Measurements from ENCODE around the gene SLC4A1AP.
"Not testable (repeated sequence)": the region's sequence is repeated elsewhere in the genome, so short reads cannot be mapped to it uniquely, and the experiment has no call there.

The SLC4A1AP gene, protein sequence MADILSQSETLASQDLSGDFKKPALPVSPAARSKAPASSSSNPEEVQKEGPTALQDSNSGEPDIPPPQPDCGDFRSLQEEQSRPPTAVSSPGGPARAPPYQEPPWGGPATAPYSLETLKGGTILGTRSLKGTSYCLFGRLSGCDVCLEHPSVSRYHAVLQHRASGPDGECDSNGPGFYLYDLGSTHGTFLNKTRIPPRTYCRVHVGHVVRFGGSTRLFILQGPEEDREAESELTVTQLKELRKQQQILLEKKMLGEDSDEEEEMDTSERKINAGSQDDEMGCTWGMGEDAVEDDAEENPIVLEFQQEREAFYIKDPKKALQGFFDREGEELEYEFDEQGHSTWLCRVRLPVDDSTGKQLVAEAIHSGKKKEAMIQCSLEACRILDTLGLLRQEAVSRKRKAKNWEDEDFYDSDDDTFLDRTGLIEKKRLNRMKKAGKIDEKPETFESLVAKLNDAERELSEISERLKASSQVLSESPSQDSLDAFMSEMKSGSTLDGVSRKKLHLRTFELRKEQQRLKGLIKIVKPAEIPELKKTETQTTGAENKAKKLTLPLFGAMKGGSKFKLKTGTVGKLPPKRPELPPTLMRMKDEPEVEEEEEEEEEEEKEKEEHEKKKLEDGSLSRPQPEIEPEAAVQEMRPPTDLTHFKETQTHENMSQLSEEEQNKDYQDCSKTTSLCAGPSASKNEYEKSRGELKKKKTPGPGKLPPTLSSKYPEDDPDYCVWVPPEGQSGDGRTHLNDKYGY

DNA sequence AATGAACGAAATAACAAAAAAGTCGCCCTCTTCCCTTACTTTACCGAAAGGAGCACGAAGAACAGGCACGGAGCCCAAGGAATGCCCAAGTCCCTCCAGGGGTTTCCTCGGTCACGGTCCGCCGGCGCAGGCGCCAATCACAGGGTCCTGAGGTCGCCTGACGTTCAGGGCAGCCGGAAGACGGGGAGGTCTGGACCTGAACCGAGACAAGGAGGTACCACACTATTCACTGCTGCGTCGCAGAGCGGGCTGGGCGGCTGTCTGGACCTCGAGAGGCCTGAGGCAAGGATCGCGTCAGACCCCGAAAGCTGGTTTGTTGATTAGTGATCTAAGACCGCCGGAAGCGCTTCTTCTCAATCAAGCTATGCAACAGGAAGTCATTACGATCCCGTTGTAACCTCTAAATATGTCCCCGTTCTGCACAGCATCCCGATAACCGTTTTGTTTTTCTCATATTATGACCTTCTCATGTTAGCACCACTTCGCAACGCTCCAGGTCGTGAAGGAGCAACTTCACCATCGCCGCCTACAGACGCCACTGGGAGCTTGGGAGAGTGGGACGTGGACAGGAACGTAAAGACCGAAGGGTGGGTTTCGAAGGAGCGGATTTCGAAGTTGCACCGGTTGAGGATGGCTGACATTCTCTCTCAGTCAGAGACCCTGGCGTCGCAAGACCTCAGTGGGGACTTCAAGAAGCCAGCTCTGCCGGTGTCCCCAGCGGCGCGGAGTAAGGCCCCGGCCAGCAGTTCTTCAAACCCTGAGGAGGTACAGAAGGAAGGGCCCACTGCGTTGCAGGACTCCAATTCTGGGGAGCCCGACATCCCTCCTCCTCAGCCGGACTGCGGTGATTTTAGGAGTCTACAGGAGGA is at the start of gene SLC4A1AP, which contains the start of gene SUPT7L:
Gene SLC4A1AP, plus strand, starts transcription at position 605 of the 869 bp plus-strand sequence. Its CDS starts 26 bp downstream, at position 631.
Gene SUPT7L, minus strand, starts transcription at position 330 of the 869 bp plus-strand sequence. CDS start 1,422 bp downstream, outside the sequence.
- peak; percentile 63 to 92 (median 80) for DNase-seq
- intact Hi-C loops (cut with DNase I), result no loop called here

DNA sequence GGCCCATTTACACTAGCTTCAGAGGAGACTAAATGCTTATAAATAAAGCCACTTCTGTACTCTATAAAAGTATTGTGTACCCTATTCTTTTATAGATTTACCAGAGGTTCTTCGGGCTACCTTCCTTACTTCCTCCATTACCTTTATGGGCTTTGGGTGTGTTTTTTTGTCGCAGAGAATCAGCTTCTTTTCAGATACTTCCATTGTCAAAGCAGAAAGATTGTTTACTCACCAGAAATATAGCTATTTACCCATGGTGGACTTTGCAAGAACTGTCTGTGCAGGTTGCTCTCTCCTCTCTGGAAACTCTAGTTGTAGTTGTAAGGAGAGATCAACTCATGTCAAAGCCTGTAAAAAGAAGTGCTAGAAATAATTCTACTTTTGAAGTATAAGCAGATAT is 49.7 kb upstream of the SLC4A1AP start:
- intact Hi-C loops (cut with DNase I), result no loop called here
- no peak for DNase-seq

DNA sequence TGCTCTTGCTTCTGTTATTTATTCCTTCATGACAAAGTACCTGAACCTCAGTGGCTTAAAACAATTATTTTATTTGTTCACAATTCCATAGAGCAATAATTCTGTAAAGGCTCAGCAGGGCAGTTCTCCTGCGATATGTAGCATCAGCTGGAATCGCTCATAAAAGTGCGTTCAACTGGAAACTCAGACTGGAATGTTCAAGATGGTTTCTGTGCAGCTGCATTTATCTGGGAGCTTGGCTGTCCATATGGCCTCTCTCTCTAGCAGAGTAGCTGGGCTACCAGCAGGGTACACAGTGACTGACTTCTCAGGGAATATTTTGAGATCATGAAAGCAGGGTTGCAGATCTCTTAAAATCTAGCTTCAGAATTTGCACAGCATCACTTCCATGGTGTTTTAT is 48.4 kb upstream of the SLC4A1AP start:
- DNase-seq, result no peak
- intact Hi-C loops (cut with DNase I), result no loop called here

DNA sequence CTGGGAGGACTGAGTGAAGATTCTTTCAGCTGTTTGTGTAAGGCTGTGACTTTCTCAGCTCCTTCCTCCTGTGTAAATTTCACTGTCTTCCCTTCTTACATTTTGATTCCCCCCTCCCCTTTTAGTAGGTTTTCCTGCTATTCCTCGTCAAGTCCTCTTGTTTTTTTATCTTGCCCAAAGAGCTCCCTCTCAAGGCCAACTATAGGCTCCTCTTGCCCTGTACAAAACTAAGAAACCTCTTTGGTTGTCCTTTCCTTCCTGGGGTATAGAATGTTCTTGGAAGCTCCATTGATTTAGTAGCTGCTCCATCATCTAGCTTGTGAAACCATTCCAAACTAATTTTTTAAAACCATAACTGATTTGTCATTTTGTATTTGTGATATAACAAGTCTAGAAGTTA is 42.2 kb upstream of the SLC4A1AP start:
- intact Hi-C loops (cut with DNase I), result no loop called here
- DNase-seq, result no peak

DNA sequence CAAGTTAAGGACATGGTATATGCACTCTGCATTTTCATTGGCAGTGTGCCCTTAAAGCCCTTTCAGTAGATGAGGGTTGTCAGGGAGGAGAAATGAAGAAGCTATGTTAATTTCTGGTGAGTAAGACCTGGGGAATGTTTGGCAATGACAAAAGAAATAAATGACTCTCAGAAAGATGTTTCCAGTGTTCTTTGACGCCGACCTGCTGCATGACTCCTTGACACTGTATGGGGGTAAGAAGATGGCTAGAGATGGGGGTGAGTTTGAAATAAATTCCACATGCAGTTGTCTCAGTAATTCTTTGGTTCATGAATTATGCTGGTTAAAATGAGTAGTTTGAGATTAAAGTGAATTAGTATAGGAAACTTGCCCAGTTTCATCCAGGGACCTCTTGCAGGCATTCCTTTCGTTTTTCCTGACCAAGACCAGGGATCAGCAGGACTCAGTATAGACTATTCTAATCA is 40.7 kb upstream of the SLC4A1AP start:
- no peak for DNase-seq
- intact Hi-C loops (cut with DNase I), result no loop called here

DNA sequence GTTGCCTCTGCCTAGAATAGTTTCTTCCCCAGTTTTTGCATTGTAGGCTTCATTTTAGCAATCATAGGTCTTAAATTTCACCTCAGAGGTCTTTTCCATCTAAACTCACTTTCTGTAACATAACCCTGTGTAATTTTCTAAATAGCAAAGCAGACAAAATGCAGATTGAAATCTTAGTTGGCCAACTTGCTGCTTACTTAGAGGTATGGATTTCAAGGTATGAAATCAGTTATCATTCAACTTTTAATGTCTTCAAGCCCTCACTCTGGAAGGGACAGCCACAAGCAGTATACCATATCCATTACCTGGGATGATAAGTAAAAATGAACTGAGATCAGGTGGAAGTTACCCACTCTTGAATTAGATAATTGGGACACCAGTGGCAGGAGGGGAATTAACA is 38.7 kb upstream of the SLC4A1AP start:
- intact Hi-C loops (cut with DNase I), result loop anchor here (5.0 kb wide), 1 partner anchor 43 kb away; the partner anchor contains the start of gene ZNF512
- no peak for DNase-seq

DNA sequence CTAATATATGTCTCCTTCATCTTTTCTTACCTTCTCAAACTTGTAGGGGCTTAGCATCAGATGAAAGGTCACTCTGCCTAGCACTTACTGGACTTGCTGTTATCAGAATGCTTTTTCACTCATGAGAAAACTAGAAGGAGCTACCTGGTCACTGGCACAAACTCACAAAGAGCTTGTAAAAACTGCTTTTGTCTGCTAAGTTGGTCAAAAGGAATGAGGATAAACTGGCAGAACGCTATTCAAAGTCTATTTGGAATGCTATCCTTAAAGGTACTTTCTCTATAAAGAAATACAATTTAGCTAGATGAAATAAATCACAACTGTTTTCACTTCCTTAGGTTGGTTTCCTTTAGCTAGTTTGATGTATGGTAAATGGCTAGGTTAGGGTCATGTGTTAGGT is 37.4 kb upstream of the SLC4A1AP start:
- DNase-seq, result not testable (repeated sequence)
- intact Hi-C loops (cut with DNase I), result loop anchor here (5.0 kb wide), 1 partner anchor 44 kb away; the partner anchor contains the start of gene ZNF512

DNA sequence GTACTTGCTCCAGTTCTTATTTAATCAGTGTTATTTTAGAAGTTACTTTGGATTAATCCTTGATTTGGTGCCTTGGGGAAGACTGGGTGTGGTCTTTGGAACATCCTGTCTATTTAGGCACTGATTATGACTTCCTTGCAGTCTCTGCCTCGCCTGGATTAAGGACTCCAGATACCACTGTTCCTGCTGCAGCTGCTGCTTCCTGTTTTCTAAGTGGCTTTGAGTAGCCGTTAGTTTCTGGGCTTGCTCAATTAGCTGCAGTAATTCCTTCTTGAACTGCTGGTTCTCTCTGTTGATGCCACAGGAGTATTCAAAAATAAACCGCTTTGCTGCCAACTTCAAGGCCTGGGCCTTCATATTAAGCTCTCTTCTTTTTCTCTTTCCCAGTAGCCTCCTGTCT is 36.8 kb upstream of the SLC4A1AP start:
- peak in 1 of 42 donors; percentile 4 for DNase-seq
- intact Hi-C loops (cut with DNase I), result loop anchor here (5.0 kb wide), 1 partner anchor 45 kb away; the partner anchor contains the start of gene ZNF512

DNA sequence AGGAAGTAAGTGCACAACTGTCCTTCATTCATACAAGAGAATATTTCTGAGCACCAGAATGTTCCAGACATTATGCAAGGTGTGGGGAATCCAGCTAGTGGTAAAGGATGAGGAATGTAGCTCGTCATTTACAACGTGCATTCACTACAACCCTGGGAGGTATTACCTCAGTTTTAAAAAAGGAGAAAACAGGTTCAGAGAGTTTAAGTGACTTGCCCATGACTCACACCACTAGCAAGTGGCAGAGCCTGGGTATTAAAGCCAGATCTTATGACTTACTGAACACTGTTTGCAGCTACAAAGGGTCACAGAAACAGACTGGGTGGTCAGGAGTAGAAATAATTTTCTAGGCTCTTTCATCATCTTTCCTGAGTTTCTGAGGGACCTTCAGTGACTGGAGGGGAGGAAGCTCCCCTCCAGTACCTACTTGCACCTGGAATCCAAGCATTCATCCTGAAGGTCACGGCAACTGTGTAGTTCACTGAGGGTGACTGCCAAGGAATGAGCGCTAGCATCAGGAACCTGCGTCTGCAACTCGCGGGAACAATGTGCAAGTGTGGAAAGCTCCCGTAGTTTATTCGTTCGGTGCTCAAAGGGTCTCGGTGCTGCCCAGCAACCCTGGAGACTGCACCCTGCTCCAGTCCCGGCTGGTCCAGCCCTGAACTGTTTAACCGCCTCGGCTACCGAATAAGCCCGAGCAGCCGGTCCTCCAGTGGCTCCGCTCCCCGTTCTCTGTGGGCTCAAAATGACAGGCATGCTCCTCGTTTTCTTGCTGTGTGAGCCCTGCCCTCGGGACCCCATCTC is 35.5 kb upstream of the SLC4A1AP start:
- DNase-seq, result peak in 15 of 42 donors; percentile 4 to 46 (median 17)
- intact Hi-C loops (cut with DNase I), result loop anchor here (5.0 kb wide), 1 partner anchor 46 kb away; the partner anchor contains the start of gene ZNF512

DNA sequence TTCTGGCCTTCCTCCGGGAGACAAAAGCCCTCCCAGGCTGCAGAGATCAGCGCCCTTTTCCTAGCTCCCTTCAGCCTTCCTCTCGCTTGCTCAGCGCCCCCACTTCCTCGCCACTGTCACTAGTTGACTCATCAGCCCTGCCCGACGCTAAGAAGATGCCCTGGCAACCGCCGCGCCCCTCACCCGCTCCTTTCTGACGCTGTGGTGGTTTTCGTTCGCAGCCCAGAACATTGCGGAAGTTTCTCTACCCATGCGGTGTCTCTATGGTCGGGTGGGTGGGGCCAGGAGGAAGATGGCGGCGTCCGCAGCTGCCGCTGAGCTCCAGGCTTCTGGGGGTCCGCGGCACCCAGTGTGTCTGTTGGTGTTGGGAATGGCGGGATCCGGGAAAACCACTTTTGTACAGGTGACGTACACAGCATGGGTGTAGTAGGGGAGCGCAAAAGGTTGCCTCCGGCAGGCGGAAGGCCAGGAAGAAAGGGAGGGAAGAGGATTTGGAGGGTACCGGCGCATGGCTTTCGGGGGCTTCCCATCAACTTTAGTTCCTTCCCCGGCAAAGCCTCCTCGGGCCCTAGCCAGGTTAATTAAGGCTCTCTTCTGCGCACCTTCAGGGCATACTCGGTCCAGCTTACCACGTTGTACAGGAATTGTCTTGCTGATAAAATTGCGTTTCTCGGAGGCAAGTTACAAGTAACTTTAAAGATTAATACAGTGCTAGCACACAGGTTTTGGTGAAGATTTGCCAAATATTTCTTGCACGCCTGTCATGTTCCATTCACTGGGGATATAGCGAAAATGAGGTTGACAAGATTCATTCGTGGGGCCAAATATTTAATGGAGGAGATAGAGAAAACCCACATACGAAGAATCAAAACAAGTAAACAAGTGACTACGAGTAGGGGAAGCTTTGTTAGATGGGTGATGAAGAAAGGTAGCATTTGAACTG is 34.7 kb upstream of the SLC4A1AP start, which contains the start of the genes CCDC121 and GPN1:
Gene CCDC121, minus strand, starts transcription at position 246 of the 943 bp plus-strand sequence. CDS start 1,213 bp downstream, outside the sequence.
Gene GPN1, plus strand, starts transcription at position 284 of the 943 bp plus-strand sequence. Its CDS starts 9 bp downstream, at position 293.
- intact Hi-C loops (cut with DNase I), result loop anchor here (5.0 kb wide), 1 partner anchor 47 kb away; the partner anchor contains the start of gene ZNF512

DNA sequence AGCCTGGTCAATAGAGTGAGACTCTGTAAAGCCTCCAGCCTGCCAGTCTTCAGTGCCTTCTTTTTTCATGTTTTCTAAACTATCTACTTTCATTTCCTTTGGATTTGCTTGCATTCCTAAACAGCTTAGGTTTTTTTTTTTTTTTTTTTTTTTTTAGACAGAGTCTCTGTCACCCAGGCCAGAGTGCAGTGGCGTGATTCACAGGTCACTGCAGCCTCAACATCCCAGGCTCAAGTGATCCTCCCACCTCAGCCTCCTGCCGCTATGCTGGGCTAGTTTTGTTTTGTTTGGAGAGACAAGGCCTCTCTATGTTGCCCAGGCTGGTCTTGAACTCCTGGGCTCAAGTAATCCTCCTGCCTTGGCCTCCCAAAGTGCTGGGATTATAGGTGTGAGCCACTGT is 33.4 kb upstream of the SLC4A1AP start:
- intact Hi-C loops (cut with DNase I); DNase-seq: not testable (repeated sequence)

More for the DNA sequence above, 34.7 kb upstream of the SLC4A1AP start, which contains the start of the genes CCDC121 and GPN1:
- DNase-seq, result peak; percentile 86 to 98 (median 94)

DNA sequence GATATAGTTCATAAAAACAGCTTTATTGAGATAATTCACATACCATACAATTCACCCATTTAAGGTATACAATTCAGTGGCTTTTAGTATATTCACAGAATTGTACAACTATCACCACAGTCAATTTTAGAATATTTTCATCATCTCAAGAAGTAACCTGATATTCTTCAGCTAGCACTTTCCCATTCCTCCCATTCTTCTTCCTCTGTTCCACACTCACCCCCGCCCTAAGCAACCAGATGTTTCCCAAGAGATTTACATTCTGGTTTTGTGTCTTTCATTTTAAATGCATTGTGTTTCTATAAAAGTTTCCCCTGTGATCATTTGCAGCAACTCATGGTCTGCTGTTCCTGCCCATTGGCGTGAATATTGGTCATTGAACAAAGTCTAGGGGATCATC is 29.4 kb upstream of the SLC4A1AP start:
- intact Hi-C loops (cut with DNase I), result no loop called here
- no peak for DNase-seq

DNA sequence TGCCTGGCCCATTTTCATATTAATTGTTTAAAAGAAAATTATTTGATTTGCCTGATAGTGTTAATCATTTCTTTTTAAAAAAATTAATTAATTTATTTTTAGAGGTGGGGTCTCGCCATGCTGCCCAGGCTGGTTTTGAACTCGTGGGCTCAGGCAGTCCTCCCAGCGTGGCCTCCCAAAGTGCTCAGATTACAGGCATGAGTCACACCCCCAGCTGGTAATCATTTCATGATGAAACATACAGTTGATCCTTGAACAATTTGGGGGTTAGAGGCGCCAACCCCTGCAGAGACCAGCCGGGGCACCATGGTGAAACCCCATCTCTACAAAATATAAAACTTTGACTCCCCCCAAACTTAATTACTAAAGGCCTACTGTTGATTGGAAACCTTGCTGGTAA is 26.9 kb upstream of the SLC4A1AP start:
- intact Hi-C loops (cut with DNase I), result no loop called here
- DNase-seq, result no peak

DNA sequence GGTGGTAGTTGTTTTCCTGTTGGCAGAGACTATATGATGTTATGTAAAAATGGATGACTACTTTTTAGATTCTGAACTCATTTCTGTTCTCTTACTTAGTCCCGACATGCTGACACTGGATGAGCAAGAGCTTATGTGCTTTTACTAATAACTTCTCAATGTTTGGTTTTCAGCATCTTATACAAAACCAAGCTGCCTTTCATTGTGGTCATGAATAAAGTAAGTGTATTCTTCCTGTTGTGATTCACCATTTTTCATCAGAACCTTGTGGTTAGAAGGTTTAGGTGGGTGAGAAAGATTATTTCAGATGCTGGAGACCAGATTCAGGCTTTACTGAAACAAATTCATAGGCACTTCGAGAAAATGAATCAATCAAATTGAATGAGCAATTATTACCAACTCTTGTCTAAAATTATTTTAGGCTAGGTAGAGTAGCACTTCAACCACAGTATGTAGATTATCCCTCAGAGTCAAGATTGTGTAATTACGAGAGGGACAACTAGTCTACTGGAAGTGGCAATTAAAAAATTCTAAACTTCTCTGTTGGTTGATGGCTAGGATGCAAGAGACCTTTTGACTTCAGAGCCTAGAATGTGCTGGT is 25.6 kb upstream of the SLC4A1AP start:
- DNase-seq, result no peak
- intact Hi-C loops (cut with DNase I), result no loop called here

DNA sequence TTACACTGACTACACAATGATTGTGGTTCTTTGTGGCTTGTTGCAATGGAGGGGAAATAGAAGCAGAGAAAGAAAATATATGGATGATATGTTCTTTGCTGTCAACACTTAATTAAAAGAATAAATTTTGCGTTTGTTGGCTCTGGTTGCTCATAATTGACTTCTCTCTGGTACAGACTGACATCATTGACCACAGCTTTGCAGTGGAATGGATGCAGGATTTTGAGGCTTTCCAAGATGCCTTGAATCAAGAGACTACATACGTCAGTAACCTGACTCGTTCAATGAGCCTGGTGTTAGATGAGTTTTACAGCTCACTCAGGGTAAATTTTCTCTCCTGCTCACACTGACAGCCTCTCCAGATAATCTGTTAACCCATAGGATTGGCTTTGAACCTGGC is 25.0 kb upstream of the SLC4A1AP start:
- intact Hi-C loops (cut with DNase I), result no loop called here
- DNase-seq, result no peak

DNA sequence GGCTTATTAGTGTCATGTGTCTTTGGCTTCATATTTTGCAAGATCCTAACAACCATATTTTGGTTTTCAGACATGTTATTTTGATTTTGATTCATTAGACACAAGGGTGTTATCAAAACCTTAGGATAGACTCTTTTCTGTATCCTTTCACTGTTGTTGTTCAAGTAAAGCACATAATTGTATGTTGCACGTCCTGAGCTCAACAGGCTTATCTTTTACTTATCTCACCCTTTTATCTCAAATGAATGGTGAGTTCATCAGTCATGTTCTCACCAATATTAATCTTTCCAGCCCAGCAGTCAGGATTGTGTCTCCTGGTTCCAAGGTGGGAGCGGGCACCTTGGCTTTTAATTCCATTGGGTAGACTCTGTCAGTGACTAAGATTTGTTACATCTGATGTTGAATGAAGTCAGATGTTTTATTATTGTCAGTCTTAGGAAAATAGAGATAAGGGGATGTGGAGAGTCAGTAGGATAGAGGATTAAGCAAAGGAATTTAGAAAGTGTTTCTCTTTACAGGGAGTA is 22.9 kb upstream of the SLC4A1AP start:
- intact Hi-C loops (cut with DNase I), result no loop called here
- DNase-seq, result no peak

All from head of caudate nucleus (tissue), 42 donors.